ENCODE measurements around the gene SLC25A38. TPM values are rescaled to one million over a fixed set of nuclear protein-coding genes. Genes with fewer than 3 reads are reported as not detected.
A peak's percentile ranks its signal among the peaks of the same experiment; 100 is the strongest.

SLC25A38 gene
- total and polyA plus RNA-seq, 10 of the 15 experiments (the other 5 are each of a cell fraction or from before 2014, with no cell fraction given): 15.2 to 55.2 (median 39.2) TPM

DNA sequence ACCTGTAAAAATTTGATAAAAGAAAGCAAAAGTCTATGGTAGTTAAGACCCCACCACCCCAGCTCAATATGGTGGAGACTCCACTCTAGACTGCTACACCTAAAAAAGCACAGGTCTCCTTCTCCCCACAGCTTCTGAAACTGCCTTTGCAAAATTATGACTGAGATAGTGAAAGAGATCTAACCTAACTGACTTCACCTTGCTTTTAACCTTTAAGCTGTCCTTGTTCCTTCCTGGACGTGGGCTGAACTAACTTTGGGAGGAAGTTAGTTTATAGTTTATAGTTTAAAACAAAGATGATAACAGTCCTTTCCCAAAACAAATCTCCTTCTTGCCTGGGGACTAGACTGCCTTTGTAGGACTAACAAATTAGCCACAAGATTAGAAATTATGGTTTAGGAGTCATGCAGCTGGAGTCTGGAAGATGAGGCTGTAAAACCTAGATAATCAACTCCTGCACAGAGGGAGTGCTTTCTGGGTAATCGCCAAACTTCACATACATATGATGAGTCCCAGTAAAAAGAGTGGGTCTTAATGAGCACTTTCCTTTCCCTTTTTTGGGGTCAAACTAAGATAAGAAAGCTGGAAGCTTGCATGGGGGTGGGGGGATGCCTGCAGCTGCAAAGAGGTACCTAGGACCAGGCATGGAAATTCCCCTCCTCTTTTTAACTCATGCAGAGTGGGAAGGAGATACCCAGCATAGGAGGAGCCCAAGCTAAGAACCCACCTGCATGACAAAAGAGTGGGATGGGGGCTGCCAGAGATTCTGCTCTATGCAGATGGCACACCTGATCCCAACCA, 36.2 kb upstream of the SLC25A38 start:
- in situ Hi-C loops (cut with MboI): no loop called here
- 22% methylated on average over 2 of the region's 2 CpGs for WGBS (ENCODE audit: insufficient coverage, insufficient replicate concordance, low lambda C conversion rate, missing lambda C conversion rate)
- Histone ChIP-seq H3K27me3 (replicated peaks in 1 of 2; ENCODE audit: control insufficient read depth in 2 of 2, insufficient read depth in 2 of 2, low read length in 1 of 2) (no peaks in the 10 kb centered on the region), H3K9ac (ENCODE audit: control insufficient read depth, insufficient read depth, low read length) (no peak overlapping the region; the same call in 1 of the 2 replicates), H3K9me3 (replicated peaks; ENCODE audit: control insufficient read depth, insufficient read depth, low read length) (no peaks in the 10 kb centered on the region), H3K4me1 (ENCODE audit: control insufficient read depth, insufficient read depth, low read length) (peaks cover 17% of the 10 kb centered on the region), H3K36me3 (ENCODE audit: control insufficient read depth in 2 of 2, insufficient read depth in 2 of 2, low read length in 1 of 2) (no peaks in the 10 kb centered on the region), H3K27ac (ENCODE audit: control insufficient read depth, insufficient read depth) (peak overlapping the region; percentile 61), H4K20me1 (ENCODE audit: control insufficient read depth, insufficient read depth) (no peaks in the 10 kb centered on the region), H3K79me2 (ENCODE audit: control insufficient read depth, insufficient read depth, low read length) (no peaks in the 10 kb centered on the region), H3K4me2 (ENCODE audit: control insufficient read depth, insufficient read depth) (peak overlapping the region; percentile 75), H2AFZ (ENCODE audit: control insufficient read depth, low read depth, low read length) (peak overlapping the region; percentile 71), H3K4me3 (peak overlapping the region; percentile 0; the same call in 1 of the 2 replicates)
- POLR2A ChIA-PET: interaction anchor here (0.6 to 2.7 kb wide), 12 partner anchors 11 to 1133 kb away, joined by 3 to 11 read pairs (median 4); no protein-coding TSS in a partner anchor
- SMC1A ChIA-PET (ENCODE audit: uncharacterized antibody, unreplicated experiment): interaction anchor here (1.2 to 5.2 kb wide), 12 partner anchors 10 to 69 kb away, joined by 3 to 39 read pairs (median 10); partner anchors contain the start of gene CCR8
- ATAC-seq (peak; percentile 91), DNase-seq (ENCODE audit: low read depth, low spot score) (no peak), FAIRE-seq (peak; percentile 86)
- CTCF ChIA-PET: interaction anchor here (0.6 to 5.5 kb wide), 16 partner anchors 8 to 157 kb away, joined by 3 to 37 read pairs (median 4); partner anchors contain the start of gene CCR8
- BruUV-seq (replicated peaks): no TSS peak
- TF ChIP-seq JUNB (IDR thresholded peaks at IDR 0.05): peak; percentile 51; the same call in 1 of the 2 replicates
- peak; percentile 54; the same call in 1 of the 2 replicates for TF ChIP-seq EED (IDR thresholded peaks at IDR 0.05; ENCODE audit: low read depth)
- TF ChIP-seq SRF (IDR thresholded peaks at IDR 0.05; ENCODE audit: low read depth in 2 of 2, low read length in 2 of 2): 0 out of 4 replicates have a peak, but pooled peaks of 1 of the 2 experiments have one; percentile 15
- TF ChIP-seq, protein P1, sequence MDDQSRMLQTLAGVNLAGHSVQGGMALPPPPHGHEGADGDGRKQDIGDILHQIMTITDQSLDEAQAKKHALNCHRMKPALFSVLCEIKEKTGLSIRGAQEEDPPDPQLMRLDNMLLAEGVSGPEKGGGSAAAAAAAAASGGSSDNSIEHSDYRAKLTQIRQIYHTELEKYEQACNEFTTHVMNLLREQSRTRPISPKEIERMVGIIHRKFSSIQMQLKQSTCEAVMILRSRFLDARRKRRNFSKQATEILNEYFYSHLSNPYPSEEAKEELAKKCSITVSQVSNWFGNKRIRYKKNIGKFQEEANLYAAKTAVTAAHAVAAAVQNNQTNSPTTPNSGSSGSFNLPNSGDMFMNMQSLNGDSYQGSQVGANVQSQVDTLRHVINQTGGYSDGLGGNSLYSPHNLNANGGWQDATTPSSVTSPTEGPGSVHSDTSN (IDR thresholded peaks at IDR 0.05; ENCODE audit: insufficient replicate concordance, low read depth, low read length): no peak
- peak; percentile 47; the same call in 1 of the 2 replicates for TF ChIP-seq NFIC (IDR thresholded peaks at IDR 0.05; ENCODE audit: low read depth, low read length)
- TF ChIP-seq, protein P2, sequence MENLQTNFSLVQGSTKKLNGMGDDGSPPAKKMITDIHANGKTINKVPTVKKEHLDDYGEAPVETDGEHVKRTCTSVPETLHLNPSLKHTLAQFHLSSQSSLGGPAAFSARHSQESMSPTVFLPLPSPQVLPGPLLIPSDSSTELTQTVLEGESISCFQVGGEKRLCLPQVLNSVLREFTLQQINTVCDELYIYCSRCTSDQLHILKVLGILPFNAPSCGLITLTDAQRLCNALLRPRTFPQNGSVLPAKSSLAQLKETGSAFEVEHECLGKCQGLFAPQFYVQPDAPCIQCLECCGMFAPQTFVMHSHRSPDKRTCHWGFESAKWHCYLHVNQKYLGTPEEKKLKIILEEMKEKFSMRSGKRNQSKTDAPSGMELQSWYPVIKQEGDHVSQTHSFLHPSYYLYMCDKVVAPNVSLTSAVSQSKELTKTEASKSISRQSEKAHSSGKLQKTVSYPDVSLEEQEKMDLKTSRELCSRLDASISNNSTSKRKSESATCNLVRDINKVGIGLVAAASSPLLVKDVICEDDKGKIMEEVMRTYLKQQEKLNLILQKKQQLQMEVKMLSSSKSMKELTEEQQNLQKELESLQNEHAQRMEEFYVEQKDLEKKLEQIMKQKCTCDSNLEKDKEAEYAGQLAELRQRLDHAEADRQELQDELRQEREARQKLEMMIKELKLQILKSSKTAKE (IDR thresholded peaks at IDR 0.05; ENCODE audit: low read depth, poor library complexity, severe bottlenecking): no peak
- peak; percentile 46; the same call in 1 of the 2 replicates for TF ChIP-seq IKZF1 (conservative IDR thresholded peaks at IDR 0.05)
- TF ChIP-seq IKZF2 (IDR thresholded peaks at IDR 0.05): no peak
- peak; percentile 20 for TF ChIP-seq NR2F1 (conservative IDR thresholded peaks at IDR 0.05)
- 0 out of 2 replicates have a peak, but pooled peaks have one; percentile 42 for TF ChIP-seq YY1 (IDR thresholded peaks at IDR 0.05; ENCODE audit: low read depth, low read length)
- peak; percentile 17; the same call in 1 of the 2 replicates for TF ChIP-seq RUNX3 (IDR thresholded peaks at IDR 0.05; ENCODE audit: low read length)
- 0 out of 2 replicates have a peak, but pooled peaks have one; percentile 17 for TF ChIP-seq TCF12 (IDR thresholded peaks at IDR 0.05; ENCODE audit: low read depth, low read length)
- TF ChIP-seq, protein P3, sequence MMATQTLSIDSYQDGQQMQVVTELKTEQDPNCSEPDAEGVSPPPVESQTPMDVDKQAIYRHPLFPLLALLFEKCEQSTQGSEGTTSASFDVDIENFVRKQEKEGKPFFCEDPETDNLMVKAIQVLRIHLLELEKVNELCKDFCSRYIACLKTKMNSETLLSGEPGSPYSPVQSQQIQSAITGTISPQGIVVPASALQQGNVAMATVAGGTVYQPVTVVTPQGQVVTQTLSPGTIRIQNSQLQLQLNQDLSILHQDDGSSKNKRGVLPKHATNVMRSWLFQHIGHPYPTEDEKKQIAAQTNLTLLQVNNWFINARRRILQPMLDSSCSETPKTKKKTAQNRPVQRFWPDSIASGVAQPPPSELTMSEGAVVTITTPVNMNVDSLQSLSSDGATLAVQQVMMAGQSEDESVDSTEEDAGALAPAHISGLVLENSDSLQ (IDR thresholded peaks at IDR 0.05): no peak
- no peak for TF ChIP-seq PAX5 (IDR thresholded peaks at IDR 0.05; ENCODE audit: borderline replicate concordance, low read depth, low read length)
- TF ChIP-seq PML (IDR thresholded peaks at IDR 0.05; ENCODE audit: low read length): 0 out of 2 replicates have a peak, but pooled peaks have one; percentile 32
- TF ChIP-seq NBN (IDR thresholded peaks at IDR 0.05): no peak
- intact Hi-C loops (cut with micrococcal nuclease; ENCODE audit: unreplicated experiment): no loop called here
- RAD21 ChIA-PET (ENCODE audit: unreplicated experiment): interaction anchor here (0.6 to 3.4 kb wide), 18 partner anchors 10 to 268 kb away, joined by 3 to 26 read pairs (median 4); no protein-coding TSS in a partner anchor
